KMS-11 (cell line): ENCODE results near the gene SETBP1.
A peak's percentile ranks its signal among the peaks of the same experiment; 100 is the strongest.

Source experiments
- H2AFZ ChIP-seq: fragments of 200-600 bp; sonication (generic); 2 replicates; pipeline ENCODE4 v1.6.1; 2016; ENCODE audit warnings: antibody characterized with exemption, mixed run types, low read depth
- H3K27ac ChIP-seq: fragments of 200-600 bp; sonication (generic); 2 replicates; pipeline ENCODE4 v1.6.1; 2016; ENCODE audit warnings: mild to moderate bottlenecking, mixed run types
- H3K27me3 ChIP-seq: fragments of 200-600 bp; sonication (generic); 2 replicates; pipeline ENCODE4 v1.6.1; 2017; ENCODE audit warnings: mild to moderate bottlenecking, low read depth, mixed run types, moderate library complexity; ENCODE audit not compliant: insufficient read depth
- H3K36me3 ChIP-seq: fragments of 200-600 bp; sonication (generic); 2 replicates; pipeline ENCODE4 v1.6.1; 2017; ENCODE audit warnings: mild to moderate bottlenecking, mixed run types; ENCODE audit not compliant: insufficient read depth
- H3K4me1 ChIP-seq: fragments of 200-600 bp; sonication (generic); 2 replicates; pipeline ENCODE4 v1.6.1; 2016; ENCODE audit warnings: mild to moderate bottlenecking, low read depth, mixed run types; ENCODE audit not compliant: poor library complexity, severe bottlenecking
- H3K4me2 ChIP-seq: fragments of 200-600 bp; sonication (generic); 2 replicates; pipeline ENCODE4 v1.7.0; 2016; ENCODE audit warnings: mild to moderate bottlenecking, mixed run types
- H3K4me3 ChIP-seq: fragments of 200-600 bp; sonication (generic); IDR thresholded peaks from 2 replicates; pipeline ENCODE4 v1.6.1; 2017; ENCODE audit warnings: low read depth, low read length, mixed read lengths; ENCODE audit not compliant: insufficient read depth
- H3K79me2 ChIP-seq: fragments of 200-600 bp; sonication (generic); 2 replicates; pipeline ENCODE4 v1.6.1; 2016; ENCODE audit warnings: low read depth, mixed run types; ENCODE audit not compliant: insufficient read depth
- H3K9ac ChIP-seq: fragments of 200-600 bp; sonication (generic); 2 replicates; pipeline ENCODE4 v1.6.1; 2016; ENCODE audit warnings: mild to moderate bottlenecking, mixed run types
- H4K20me1 ChIP-seq: fragments of 200-600 bp; sonication (generic); 2 replicates; pipeline ENCODE4 v1.6.1; 2016; ENCODE audit warnings: mild to moderate bottlenecking, mixed run types; ENCODE audit not compliant: insufficient read depth
- CTCF ChIP-seq: fragments of 200-600 bp; sonication (generic); conservative IDR thresholded peaks from 2 replicates; pipeline ENCODE4 v1.6.1; 2017; ENCODE audit warnings: low read depth, mild to moderate bottlenecking, antibody characterized with exemption, low read length, moderate library complexity, mixed read lengths

SETBP1 gene

GRCh38 chr18:44909191-44909719, 228.6 kb downstream of the SETBP1 start:
- Histone ChIP-seq H3K27me3 (no peaks in the 10 kb centered on the region), H3K79me2 (peaks cover 42% of the 10 kb centered on the region; the same call in 1 of the 2 replicates), H3K4me2 (peak overlapping the region; percentile 80), H2AFZ (no peak overlapping the region), H3K27ac (peak overlapping the region; percentile 64), H4K20me1 (no peaks in the 10 kb centered on the region), H3K4me3 (no peak overlapping the region), H3K9ac (peak overlapping the region; percentile 13; the same call in 1 of the 2 replicates), H3K36me3 (no peaks in the 10 kb centered on the region), H3K4me1 (peaks cover 100% of the 10 kb centered on the region)
- TF ChIP-seq CTCF = no peak

GRCh38 chr18:44911260-44911659, 230.6 kb downstream of the SETBP1 start:
- Histone ChIP-seq H3K4me2 (peak overlapping the region; percentile 80), H3K36me3 (no peaks in the 10 kb centered on the region), H4K20me1 (no peaks in the 10 kb centered on the region), H2AFZ (no peak overlapping the region), H3K27me3 (no peaks in the 10 kb centered on the region), H3K27ac (peak overlapping the region; percentile 64; the same call in 1 of the 2 replicates), H3K79me2 (peaks cover 46% of the 10 kb centered on the region; the same call in 1 of the 2 replicates), H3K4me3 (no peak overlapping the region), H3K9ac (no peak overlapping the region), H3K4me1 (peaks cover 83% of the 10 kb centered on the region)
- TF ChIP-seq CTCF = no peak

- peaks cover 83% of the 10 kb centered on the region for H3K4me1 ChIP-seq
- H3K9ac ChIP-seq = no peak overlapping the region
- H3K27ac ChIP-seq = no peak overlapping the region
- TF ChIP-seq CTCF = no peak
- no peak overlapping the region for H3K4me3 ChIP-seq
- H3K4me2 ChIP-seq = peak overlapping the region; percentile 80
- H3K36me3 ChIP-seq = no peaks in the 10 kb centered on the region
- H2AFZ ChIP-seq = no peak overlapping the region
- H4K20me1 ChIP-seq = no peaks in the 10 kb centered on the region
- peaks cover 43% of the 10 kb centered on the region; the same call in 1 of the 2 replicates for H3K79me2 ChIP-seq
- H3K27me3 ChIP-seq = no peaks in the 10 kb centered on the region
Measured at GRCh38 chr18:44911773-44912172, 231.1 kb downstream of the SETBP1 start.

- Histone ChIP-seq H4K20me1 (no peaks in the 10 kb centered on the region), H3K9ac (no peak overlapping the region), H3K36me3 (no peaks in the 10 kb centered on the region), H2AFZ (no peak overlapping the region), H3K4me1 (peaks cover 74% of the 10 kb centered on the region), H3K27ac (peak overlapping the region; percentile 15; the same call in 1 of the 2 replicates), H3K4me2 (peak overlapping the region; percentile 80), H3K4me3 (no peak overlapping the region), H3K27me3 (no peaks in the 10 kb centered on the region), H3K79me2 (peaks cover 39% of the 10 kb centered on the region; the same call in 1 of the 2 replicates)
- no peak for TF ChIP-seq CTCF
Measured at GRCh38 chr18:44912740-44913478, 232.2 kb downstream of the SETBP1 start.
